Hematopoietic multipotent progenitor cell treated with erythropoietin and hydrocortisone succinate and interleukin-3 and kit ligand, for 4 days (in vitro differentiated cells): Measurements from ENCODE around the gene RFPL2.
A peak's percentile ranks its signal among the peaks of the same experiment; 100 is the strongest.

Experiments used
- DNase-seq: peaks from one replicate; pipeline ENCODE4 v3.0.0-alpha.2; 2015

RFPL2 gene

DNA sequence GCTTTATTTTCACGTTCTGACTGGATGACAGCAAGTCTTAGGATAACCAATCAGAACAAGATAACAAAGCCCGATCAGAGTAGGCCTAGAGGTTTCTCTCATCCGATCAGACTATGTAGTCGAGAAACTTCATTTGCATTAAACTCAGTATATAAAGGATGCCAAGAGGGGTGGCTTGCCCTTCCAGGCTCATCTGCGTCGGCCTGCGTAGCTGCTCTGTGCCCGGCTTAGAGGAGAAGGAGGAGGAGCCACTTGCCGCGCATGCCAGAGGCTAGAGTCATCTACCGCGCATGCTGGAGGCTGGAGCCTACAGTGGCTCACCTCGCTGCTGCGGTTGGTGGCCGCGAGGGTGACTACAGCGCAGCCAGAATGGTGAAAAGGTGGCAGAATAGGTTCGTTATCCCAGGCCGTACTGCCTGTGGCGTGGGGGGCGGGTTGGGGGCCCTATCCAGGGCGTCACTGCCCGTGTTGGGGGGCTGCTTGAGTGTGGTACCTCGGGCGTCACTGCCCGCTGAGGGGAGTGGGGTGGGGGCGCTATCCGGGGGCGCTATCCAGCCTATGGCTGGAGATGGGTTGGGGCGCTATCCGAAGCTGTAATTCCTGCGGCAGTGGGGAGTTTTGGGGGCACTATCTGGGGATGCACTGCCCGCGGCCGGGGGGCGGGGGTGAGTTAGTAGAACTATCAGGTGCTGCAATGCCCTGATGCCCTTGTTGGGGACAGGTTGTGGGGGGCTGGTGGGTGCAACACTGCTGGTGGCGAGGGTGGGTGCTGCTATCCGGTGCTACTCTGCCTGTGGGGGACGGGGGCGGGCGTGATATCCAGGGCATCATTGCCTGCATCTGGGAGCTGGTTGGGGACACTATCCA lies at the start of gene RFPL2:
RFPL2 (minus strand) TSS at position 218 of the 867 bp plus-strand sequence. CDS start 2,622 bp downstream, outside the sequence.
- DNase-seq: peak; percentile 22

DNA sequence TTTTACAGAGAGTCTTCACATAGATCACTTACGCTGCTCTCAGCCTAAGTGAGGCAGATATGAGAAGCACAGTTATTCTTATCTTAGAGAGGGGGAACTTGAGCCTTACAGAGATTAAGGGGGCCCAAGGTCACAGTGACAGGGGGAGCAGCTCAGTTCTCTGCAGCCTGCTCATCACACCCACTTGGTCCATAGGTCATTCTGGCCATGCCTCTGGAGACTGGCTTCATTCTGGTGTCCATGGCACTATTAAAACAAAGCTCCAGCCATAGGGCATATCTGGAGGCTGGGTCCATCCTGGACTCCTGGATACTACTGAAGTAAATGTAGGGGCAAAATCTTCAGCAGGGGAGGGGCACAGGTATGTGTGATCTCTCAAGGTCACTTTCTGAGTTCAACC lies 44.4 kb upstream of the RFPL2 start:
- no peak for DNase-seq

DNA sequence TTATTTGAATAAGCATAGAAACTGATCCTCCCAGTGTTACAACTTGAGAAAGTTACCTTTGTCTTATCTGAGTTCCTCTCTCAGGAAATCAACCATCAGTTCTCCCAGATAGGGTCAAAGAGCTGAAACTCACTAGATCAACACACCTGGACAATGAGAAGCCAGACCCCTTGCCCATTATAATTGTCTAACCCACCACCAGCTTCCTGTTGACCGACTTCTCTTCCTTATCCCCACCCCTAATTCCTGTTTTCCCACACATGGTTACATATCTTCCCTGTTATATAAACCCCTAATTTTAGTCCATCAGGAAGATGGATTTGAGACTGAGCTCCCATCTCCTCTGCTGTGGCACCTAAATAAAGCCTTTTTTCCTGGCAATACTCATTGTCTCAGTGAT lies 43.4 kb upstream of the RFPL2 start:
- no peak for DNase-seq

DNA sequence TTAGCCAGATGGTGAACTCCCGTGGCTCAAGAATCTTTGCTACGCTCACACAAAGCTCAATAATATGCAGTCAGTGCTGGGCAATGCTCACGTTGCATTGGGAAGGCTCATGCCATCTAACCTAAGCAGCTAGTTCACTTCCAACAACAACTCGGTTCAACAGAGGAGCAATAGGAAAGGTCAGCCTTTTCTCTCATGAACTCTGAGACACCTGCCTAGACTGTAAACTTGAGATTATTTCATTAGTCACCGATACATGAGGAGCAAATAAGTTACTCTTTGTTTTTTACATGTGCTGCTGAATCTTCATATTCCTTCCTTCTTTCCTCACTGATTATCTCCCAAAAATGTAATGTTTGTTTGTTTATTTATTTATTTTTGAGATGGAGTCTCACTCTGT lies 41.3 kb upstream of the RFPL2 start:
- no peak for DNase-seq

DNA sequence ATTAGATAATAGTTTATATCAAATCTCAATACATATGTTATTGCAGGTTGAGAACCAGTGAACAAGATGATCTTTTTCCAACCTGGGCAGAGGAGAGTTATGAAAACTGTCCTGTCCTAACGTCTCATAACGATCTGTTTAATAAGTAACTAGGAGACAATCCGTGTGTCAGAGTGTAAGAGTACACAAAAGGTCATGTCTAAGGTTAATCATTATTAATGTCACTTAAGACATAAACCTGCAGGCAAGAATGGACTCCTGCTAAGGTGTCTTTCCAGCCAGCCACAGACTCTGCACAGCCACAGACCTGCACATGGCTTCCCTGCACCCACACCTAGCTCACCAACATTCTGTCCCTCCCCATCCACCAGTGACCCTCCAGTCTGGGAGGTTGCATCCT lies 40.2 kb upstream of the RFPL2 start:
- no peak for DNase-seq

DNA sequence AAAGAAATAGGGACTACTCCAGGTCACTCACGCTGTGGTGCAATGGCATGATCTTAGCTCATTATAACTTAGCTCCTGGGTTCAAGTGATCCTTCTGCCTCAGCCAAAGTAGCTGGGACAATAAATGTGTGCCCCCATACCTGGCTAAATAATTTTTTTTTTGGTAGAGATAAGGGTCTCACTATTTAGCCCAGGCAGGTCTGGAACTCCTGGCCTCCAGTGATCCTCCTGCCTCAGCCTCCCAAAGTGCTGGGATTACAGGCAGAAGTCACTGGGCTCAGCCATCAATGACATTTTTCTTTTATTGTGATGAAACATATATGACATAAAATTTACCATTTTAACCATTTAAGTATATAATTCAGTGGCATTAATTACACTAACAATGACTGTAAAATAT lies 39.7 kb upstream of the RFPL2 start:
- DNase-seq: no peak

DNA sequence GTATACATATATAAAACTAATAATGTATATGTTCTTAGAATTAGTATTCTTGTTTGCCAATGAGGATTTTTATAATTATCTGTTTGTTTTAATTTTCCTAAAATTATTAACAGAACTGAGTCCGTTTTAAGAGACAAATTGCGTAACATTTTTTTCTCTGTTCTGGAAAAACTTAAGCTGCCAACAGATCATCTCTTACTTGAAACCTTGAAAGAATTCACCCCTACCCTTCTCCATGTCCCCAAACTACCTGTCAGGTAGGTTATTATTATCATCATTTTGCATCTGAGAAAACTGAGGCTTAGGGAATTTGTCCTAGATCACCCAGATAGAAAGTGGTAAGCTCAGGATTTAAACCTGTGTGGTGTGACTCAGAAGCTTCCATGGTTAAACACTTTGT lies 35.6 kb upstream of the RFPL2 start:
- no peak for DNase-seq

DNA sequence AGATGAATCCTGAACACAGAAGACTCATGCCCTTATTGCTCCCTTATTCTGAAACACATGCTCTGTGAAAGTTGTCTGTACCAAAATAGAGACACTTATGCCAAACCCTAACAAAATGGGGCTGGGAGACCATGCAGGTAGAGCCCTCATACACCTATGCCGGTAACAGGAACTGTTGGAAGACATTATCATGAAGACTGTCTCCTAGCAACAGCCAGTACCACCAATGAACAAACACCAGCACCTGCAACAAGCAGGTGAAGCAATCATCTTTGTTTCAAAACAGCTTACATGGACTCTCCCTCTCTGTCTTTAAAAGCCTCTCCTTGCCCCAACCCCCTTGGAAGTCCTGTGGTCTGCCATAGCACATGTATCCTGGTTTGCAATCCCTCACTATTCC lies 33.0 kb upstream of the RFPL2 start:
- no peak for DNase-seq

DNA sequence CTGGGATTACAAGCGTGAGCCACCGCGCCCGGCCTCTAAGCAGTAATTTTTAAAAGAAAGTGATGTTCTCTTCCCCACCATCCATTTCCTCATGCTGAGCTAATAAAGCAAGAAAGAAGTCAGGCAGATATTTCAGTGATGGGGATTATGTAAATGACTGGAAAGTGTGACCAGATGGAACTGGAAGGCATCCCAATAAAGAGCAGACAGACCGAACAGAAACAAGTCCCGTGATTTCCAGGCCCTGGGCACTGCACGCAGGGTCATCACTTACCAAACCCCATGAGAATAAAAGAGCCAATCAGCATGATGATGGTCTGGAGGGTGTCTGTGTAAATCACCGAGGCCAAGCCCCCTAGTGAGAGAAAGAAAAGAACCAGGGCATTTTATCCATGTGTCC lies 32.1 kb upstream of the RFPL2 start:
- DNase-seq: no peak

DNA sequence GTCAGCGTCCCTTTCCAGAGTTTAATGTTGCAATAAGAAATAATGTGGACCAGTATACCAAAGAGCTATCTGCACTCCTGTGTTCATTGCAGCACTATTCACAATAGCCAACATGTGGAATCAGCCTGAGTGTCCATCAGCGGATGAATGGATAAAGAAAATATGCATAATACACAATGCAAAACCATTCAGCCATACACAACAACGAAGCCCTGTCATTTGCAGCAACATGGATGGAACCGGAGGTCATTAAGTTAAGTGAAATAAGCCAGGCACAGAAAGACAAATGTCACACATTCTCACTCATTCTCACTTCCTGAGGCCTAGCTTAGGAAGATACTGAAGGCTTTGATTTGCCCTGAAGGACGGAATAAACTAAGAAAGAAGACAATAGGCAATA lies 28.2 kb upstream of the RFPL2 start:
- DNase-seq: no peak

DNA sequence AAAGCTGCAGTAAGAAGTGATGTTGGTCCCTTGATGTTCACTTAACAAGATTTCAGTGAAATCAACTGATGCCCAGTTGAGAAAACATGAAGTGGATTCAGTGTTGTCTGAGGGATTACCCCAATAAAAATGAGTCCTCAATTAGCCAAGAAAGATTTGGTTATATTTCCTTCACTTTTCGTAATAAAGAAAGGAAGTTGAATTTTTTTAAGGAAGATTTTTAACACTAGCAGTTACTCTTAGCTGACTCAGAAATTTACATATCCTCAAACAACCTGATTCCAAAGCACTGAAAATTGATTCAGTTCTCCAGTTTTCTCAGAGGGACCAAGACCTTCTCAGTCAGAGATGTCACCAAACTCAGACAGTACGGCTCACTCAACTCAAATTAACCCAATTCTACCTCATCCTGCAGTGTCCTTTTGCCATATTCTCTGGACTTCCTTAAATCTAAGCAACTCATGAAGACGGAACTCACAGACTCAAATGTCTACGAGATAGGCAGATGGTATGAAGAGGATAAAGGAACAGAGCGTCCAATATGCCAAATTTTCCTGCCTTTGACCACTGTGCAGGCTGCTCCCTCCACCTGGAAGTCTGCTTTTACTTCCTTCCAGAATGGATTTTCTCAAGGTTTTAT lies 27.4 kb upstream of the RFPL2 start:
- no peak for DNase-seq

DNA sequence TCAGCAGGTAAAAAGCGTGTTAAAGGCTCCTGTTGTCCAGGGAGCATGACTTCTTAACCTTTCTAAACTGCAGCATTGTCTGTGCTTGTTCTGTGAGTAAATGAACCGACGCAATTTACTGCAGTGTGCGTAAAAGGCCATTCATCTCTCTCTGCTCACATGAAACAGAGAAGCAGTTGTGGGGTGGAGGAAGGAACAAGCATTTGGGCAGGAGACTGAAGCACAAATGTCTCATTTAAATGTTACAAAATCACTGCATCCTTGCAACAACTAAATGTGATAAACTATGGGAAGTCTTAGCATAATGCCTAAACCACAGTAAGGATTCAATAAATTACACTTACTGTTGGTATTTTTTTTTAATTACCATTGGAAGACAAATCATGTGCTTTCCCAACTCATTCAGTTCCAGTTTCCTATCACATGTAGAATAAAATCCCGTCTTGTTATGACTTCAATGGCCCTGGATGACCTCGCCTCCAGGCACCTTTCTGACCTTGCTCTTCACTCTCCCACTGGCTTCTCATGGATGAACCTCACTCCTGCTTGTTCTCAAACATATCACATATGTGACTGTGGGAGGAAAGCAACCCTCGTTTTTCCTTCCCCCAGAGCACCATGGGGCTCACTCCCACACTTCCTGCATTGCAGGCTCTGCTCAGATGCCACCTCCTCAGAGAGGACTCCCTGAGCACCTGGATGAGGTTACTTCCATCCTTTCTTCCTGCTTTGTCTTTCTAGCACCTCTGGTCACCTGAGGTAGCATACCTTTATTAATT lies 21.6 kb upstream of the RFPL2 start:
- no peak for DNase-seq

DNA sequence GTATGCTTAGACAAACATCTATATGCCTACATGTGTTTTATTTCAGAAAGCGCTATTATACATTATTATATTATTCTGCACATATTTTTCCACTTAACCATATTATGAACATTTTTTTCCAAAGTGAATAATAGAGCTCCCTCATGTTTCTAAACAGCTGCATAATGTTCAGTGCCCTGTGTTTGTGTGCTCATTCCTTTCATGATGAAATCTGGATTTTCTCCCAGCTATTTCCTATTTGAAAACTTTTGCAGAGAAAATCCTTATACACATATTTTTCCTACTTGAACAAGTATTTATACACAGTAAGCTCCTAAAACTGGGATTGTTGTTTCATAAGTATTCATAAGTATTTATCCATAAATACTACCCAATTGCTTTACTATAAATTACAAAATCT lies 18.1 kb upstream of the RFPL2 start:
- DNase-seq: no peak

DNA sequence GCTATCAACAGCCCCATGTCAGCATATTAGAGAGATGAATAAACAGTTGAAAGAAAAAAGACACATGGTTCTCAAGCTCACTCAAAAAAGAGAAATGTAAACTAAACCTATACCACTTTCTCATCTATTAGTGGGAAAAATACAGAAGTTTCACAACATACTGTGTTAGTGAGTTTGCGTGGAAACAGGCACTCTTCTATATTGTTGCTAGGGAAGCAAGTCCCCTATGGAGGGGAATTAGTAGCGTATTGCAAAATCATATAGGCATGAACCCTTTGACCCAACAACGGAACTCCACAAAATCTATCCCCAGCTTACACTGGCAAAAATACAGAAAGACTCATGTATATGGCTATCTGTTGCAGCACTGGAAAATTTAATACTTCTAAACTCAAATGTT lies 14.2 kb upstream of the RFPL2 start:
- DNase-seq: peak; percentile 17

DNA sequence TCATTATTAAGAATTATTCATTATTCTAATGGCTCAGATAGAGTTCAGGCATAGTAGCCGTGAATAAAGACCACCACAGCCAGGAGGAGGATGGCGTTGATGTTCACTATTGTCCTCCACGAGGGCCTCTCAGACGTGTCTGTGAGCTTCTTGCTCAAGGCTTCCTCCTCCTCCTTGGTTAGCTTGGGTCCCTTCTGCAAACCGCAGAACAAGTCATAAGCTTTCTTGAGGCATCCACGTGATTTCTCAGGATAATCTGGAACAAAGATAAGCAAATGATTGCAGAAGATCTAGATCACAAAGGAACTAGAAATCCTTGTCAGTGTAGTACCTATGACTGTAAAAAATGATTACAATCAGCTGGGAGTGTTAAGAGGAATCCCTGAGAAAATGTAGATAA lies 13.6 kb upstream of the RFPL2 start:
- DNase-seq: peak; percentile 53

DNA sequence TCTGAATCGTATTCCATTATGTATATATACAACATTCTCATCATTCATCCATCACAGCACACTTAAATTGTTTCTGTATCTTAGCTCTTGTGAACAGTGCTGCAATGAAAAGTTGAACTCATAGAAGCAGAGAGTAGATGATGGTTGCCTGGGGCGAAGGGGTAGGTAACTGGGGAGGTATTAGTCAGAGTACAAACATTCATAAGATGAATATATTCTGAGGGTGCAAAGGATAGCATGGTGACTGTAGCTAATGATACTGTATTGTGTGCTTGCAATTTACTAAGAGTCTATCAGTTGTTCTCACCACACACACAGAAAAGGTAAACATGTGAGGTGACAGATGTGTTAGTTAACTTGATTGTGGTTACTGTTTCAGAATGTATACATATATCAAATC lies 12.6 kb upstream of the RFPL2 start:
- no peak for DNase-seq

DNA sequence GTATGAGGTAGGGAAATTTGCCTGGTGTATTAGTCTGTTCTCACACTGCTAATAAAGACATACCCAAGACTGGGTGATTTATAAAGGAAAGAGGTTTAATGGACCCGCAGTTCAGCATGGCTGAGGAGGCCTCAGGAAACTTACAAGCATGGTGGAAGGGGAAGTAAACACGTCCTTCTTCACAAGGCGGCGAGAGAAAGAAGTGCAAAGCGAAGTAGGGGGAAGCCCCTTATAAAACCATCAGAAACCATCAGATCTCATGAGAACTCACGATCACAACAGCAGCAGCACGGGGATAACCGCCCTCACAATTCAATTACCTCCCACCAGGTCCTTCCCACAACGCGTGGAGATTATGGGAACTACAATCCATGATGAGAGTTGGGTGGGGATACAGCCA lies 12.0 kb upstream of the RFPL2 start:
- DNase-seq: no peak

DNA sequence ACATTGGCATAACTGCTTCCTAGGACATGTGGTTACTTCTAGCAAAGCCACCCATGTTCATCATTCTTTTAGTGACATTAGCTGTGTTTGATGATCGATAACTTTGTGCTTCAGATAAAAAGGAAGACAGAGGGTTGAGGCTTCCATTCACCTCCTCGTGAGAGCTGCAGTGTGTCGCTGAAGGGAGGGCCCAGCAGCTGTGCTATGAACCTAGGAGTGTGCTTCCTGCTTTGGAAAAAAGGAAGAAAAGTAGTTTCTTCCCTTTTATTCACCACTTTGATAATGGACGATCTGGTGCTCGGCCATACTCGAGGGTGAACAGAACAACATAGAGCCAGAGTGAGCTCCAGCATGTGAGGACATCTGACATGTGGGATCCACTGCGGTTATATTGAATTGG lies 6.1 kb upstream of the RFPL2 start:
- no peak for DNase-seq

DNA sequence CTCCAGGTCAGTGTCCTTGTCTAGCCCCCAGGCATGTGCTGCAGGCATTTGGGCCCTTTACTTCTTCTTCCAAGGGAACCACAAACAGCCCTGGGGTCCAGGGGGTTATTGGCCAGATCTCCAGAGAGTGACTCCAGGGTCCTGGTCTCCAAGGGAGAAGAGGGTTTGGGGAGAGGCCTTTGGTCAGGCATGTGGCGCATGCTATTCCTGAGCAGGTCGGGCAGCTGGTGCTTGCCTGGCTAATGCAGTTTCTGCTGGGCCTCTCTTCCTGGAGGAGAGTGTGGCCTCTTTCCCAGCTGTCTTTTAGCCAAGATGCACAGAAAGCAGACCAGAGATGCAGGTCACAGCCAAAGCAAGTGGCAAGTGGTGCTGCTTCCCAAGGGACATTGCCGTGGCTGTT lies 3.8 kb upstream of the RFPL2 start:
- no peak for DNase-seq

DNA sequence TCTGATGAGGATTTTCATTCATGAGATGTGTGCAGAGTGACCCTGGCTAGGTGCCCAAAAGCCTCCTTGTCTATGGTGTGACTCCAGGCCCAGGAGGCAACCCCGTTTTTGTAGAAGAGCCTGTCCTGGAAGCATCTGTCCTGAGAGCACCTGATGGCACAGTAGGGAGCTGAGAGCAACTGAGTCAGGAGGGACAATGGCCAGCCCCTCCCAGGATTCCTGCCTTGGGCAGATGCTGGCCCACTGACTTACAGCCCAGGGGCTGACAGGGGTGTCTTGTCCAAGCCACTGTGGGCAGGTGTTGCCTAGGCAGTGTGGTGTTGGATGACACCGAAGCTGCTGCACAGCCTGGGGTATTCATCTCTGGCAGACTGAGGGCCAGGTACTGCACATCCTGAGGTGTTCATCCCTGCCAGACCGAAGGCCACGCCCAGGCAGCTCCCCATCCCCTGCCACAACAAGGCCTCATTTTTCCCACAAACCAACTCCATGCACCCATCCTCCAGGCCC lies 3.2 kb upstream of the RFPL2 start:
- no peak for DNase-seq

DNA sequence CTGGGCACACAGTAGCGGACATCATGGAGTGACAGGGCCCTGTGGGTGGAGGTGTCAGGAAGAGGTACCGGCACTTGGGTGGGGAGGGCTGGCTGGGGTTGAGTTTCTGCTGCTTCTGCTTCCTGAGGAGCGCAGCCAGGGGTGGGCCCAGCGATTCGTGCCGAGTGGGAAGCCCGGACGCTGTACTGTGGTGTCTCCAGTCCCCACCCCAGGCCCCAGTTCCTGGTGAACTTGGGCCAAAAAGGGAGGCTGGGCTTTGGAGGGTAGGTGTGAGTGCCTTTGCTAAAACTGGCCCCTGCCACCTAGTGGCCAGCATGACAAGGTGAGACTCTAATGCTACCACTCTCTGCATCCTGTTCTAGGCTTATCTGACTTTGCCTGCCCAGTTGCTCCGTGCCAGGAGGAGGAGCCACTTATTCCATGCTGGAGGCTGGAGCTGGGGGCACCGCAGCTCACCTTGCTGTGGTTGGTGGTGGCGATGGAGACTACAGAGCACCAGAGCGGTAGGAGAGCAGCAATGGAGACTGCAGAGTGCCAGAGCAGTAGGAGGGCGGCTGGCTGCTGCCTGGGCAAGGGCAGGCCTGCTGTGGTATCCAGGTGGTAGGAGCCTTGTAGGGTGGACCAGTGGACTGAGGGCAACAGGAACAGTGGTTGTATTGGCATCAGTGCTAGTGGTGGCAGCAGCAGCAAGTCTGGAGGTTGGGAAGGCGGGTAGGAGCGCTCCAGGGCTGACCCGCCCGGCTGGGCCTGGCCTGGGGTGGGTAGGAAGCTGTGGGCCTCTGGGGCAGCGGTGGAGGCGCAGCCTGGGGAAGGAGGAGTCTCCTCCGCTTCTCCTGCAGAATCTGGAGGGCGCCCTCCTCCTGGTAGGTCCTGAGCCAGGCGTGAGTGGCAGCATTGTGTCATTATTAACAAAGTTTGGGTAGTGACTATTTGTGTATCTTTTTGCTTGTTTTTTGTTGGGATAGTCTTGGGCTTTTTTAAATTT lies 2.2 kb upstream of the RFPL2 start:
- peak; percentile 74 for DNase-seq
